MCF 10A (cell line): Measurements from ENCODE around the gene RRAGD. TPM values are rescaled to one million over a fixed set of nuclear protein-coding genes. Genes with fewer than 3 reads are reported as not detected.

Experiments used
- BruUV-seq: library from RNA; stranded (reverse); fragments of 400-500 nt; replicated peaks from 2 replicates; lab custom pipeline; 2021; lab: Mats Ljungman, UMichigan
- CTCF ChIA-PET: fragments of 300-600 bp; sonication (Branson Sonifier 250); formaldehyde crosslinking; extraction: SDS; loops from one replicate; lab custom pipeline; 2021; ENCODE audit warnings: antibody characterized with exemption, inconsistent platforms; lab: Yijun Ruan, JAX
- POLR2A ChIA-PET: fragments of 300-600, 350-650 bp; sonication (Branson Sonifier 250); formaldehyde crosslinking; extraction: SDS; loops from one replicate; lab custom pipeline; 2020; ENCODE audit warnings: antibody characterized with exemption, inconsistent platforms; lab: Yijun Ruan, JAX
- DNase-seq: peaks from one replicate; pipeline ENCODE4 v3.0.0-alpha.2; 2018; ENCODE audit not compliant: unreplicated experiment
- H3K27ac Mint-ChIP-seq: one replicate; pipeline ENCODE4 v1.8.0; 2022; ENCODE audit warnings: mild to moderate bottlenecking, low read depth, mixed read lengths; ENCODE audit not compliant: unreplicated experiment
- H3K27me3 Mint-ChIP-seq: one replicate; pipeline ENCODE4 v1.8.0; 2022; ENCODE audit warnings: mixed read lengths; ENCODE audit not compliant: insufficient read depth, unreplicated experiment
- H3K36me3 Mint-ChIP-seq: one replicate; pipeline ENCODE4 v1.8.0; 2022; ENCODE audit warnings: mild to moderate bottlenecking, moderate library complexity, mixed read lengths; ENCODE audit not compliant: insufficient read depth, unreplicated experiment
- H3K4me1 Mint-ChIP-seq: one replicate; pipeline ENCODE4 v1.8.0; 2022; ENCODE audit warnings: mixed read lengths; ENCODE audit not compliant: insufficient read depth, unreplicated experiment
- H3K4me3 Mint-ChIP-seq: one replicate; pipeline ENCODE4 v1.8.0; 2022; ENCODE audit warnings: mild to moderate bottlenecking, moderate library complexity, mixed read lengths; ENCODE audit not compliant: unreplicated experiment
- H3K9me3 Mint-ChIP-seq: one replicate; pipeline ENCODE4 v1.8.0; 2022; ENCODE audit warnings: mixed read lengths; ENCODE audit not compliant: unreplicated experiment
- CTCF ChIP-seq: fragments of 200-600 bp; IDR thresholded peaks from one replicate; pipeline ENCODE4 v1.8.0; 2022; ENCODE audit warnings: antibody characterized with exemption, mild to moderate bottlenecking; ENCODE audit not compliant: unreplicated experiment
- intact Hi-C: fragments of 100-400 bp; cut with micrococcal nuclease; formaldehyde crosslinking; loops from 2 replicates; pipeline ENCODE4 v1.14.1; 2022
- total RNA-seq: library from RNA; stranded (reverse); gene quantifications from 2 replicates; pipeline ENCODE4 v1.2.3, GENCODE V29; 2022

The RRAGD gene
- total RNA-seq, 1 experiment from 2014 or later, result 0.33 TPM

- POLR2A ChIA-PET, result interaction anchor here (0.7 kb wide), 1 partner anchor 224 kb away, joined by 3 read pairs; no protein-coding TSS in a partner anchor
- intact Hi-C loops, result loop anchor here (5.0 to 10.0 kb wide), 2 partner anchors 162 to 500 kb away; no protein-coding TSS in a partner anchor
- Mint-ChIP-seq H3K4me3 (no peak overlapping the region), H3K4me1 (no peaks in the 10 kb centered on the region), H3K27me3 (peaks cover 21% of the 10 kb centered on the region), H3K27ac (no peak overlapping the region), H3K36me3 (no peaks in the 10 kb centered on the region), H3K9me3 (no peaks in the 10 kb centered on the region)
- no peak for TF ChIP-seq CTCF
- CTCF ChIA-PET, result interaction anchor here (0.9 to 1.2 kb wide), 5 partner anchors 32 to 178 kb away, joined by 3 to 5 read pairs (median 3); no protein-coding TSS in a partner anchor
- no TSS peak for BruUV-seq
- DNase-seq, result no peak
Observed at GRCh38 chr6:89434954-89435353, 22.9 kb upstream of the RRAGD start.

GRCh38 chr6:89434150-89434499 is 22.1 kb upstream of the RRAGD start:
- POLR2A ChIA-PET, result interaction anchor here (0.6 to 0.8 kb wide), 3 partner anchors 161 to 205 kb away, joined by 3 read pairs; partner anchors contain the start of gene LYRM2
- peak overlapping the region; percentile 52 for H3K4me3 Mint-ChIP-seq
- TF ChIP-seq CTCF, result no peak
- no TSS peak for BruUV-seq
- intact Hi-C loops, result loop anchor here (5.0 to 10.0 kb wide), 2 partner anchors 163 to 501 kb away; no protein-coding TSS in a partner anchor
- no peaks in the 10 kb centered on the region for H3K4me1 Mint-ChIP-seq
- H3K27me3 Mint-ChIP-seq, result peaks cover 30% of the 10 kb centered on the region
- no peaks in the 10 kb centered on the region for H3K36me3 Mint-ChIP-seq
- H3K9me3 Mint-ChIP-seq, result no peaks in the 10 kb centered on the region
- no peak overlapping the region for H3K27ac Mint-ChIP-seq
- CTCF ChIA-PET, result interaction anchor here (0.6 to 1.2 kb wide), 9 partner anchors 13 to 226 kb away, joined by 3 to 5 read pairs (median 3); no protein-coding TSS in a partner anchor
- no peak for DNase-seq

DNA sequence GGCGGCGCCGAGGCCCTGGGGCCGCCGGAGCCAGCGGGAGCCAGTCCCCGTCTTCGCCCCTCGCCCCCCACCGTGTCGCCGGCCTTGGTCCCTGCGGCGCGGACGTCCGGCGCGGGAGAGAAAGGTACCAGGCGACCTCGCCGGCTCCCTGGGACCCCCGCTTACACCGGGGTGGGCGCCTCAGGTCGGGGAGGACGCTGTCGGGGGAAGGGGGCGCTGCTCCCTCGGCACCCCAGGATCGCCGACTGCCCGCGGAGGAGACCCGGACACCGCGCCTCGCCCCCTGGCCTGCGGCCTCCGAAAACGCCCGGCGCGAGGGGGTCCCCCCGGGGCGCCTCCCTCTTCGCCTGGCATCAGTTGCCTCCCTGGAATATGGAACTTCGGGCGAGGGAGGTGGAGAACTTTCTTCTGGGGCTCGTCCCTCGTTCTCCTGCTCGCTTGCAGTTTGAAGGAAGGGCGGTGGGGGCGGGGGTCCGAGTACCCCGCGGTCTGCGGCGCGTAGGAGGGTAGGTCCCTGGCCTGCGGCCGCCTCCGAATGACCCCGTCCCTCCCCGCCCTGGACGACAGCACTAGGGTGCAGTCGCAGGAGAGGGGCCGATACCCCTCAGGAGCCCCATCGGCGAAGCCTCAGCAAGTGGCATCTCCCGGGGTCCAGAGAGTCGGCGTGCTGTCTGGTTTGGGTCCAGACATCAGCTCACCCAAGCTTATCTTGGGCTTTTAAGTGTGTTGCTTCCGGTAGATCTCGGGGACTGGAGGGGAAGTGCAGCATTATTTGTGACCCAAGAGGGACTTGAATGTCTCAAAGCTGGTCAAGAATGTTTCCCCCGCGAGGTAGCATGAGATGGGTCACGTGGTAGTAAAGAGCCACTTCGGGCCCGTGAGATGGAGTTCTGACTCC is 21.4 kb upstream of the RRAGD start:
- no peak for TF ChIP-seq CTCF

GRCh38 chr6:89432875-89433251 is 20.8 kb upstream of the RRAGD start, which contains the start of gene ANKRD6:
Gene ANKRD6, plus strand, starts transcription at chr6:89433152. Its CDS starts 133,825 bp downstream, at chr6:89566977.
- Mint-ChIP-seq H3K4me3 (peak within 1 kb of the TSS; percentile 68), H3K4me1 (no peaks in the 10 kb centered on the region), H3K27ac (no peak within 1 kb of the TSS), H3K27me3 (peaks cover 42% of the 10 kb centered on the region), H3K9me3 (no peaks in the 10 kb centered on the region), H3K36me3 (no peaks in the 10 kb centered on the region)
- no TSS peak for BruUV-seq
- intact Hi-C loops, result loop anchor here (1.0 to 10.0 kb wide), 3 partner anchors 164 to 502 kb away; no protein-coding TSS in a partner anchor
- ChIA-PET POLR2A (interaction anchor here (0.8 to 1.9 kb wide), 2 partner anchors 177 to 206 kb away, joined by 4 to 7 read pairs; partner anchors contain the start of gene LYRM2), CTCF (interaction anchor here (0.6 to 3.6 kb wide), 41 partner anchors 9 to 451 kb away, joined by 3 to 93 read pairs (median 4); partner anchors contain the start of genes LYRM2 and RRAGD)
- peak; percentile 94 for TF ChIP-seq CTCF
- DNase-seq, result peak; percentile 65

More for the DNA sequence above, 21.4 kb upstream of the RRAGD start:
- no TSS peak for BruUV-seq
- Mint-ChIP-seq H3K27ac (no peak overlapping the region), H3K4me1 (no peaks in the 10 kb centered on the region), H3K36me3 (no peaks in the 10 kb centered on the region), H3K9me3 (no peaks in the 10 kb centered on the region), H3K4me3 (peak overlapping the region; percentile 52), H3K27me3 (peaks cover 36% of the 10 kb centered on the region)
- DNase-seq, result no peak
- intact Hi-C loops, result loop anchor here (1.0 to 10.0 kb wide), 3 partner anchors 164 to 501 kb away; no protein-coding TSS in a partner anchor
- CTCF ChIA-PET, result interaction anchor here (0.6 to 3.6 kb wide), 16 partner anchors 13 to 226 kb away, joined by 3 to 93 read pairs (median 4); partner anchors contain the start of gene LYRM2
- POLR2A ChIA-PET, result interaction anchor here (0.6 to 0.8 kb wide), 2 partner anchors 162 to 205 kb away, joined by 3 read pairs; partner anchors contain the start of gene LYRM2
